ENCODE results near the gene BOLL.

BOLL gene

GRCh38 chr2:197717863-197718262 lies 67.3 kb downstream of the BOLL start:
- 0 out of 2 replicates have a peak, but pooled peaks cover 4% of the 10 kb centered on the region for H3F3A ChIP-seq (ENCODE audit: control insufficient read depth, insufficient read depth)
- H3K4me2 ChIP-seq (ENCODE audit: low read length) = no peak overlapping the region
- H4K20me1 ChIP-seq (ENCODE audit: control insufficient read depth, insufficient read depth, low read depth, low read length) = no peaks in the 10 kb centered on the region
- H3K4me1 ChIP-seq (ENCODE audit: control insufficient read depth, low read length) = no peaks in the 10 kb centered on the region
- peaks cover 13% of the 10 kb centered on the region for H3K79me2 ChIP-seq (ENCODE audit: control insufficient read depth, low read length)
- peaks cover 14% of the 10 kb centered on the region for H3K36me3 ChIP-seq (ENCODE audit: control insufficient read depth, low read length)
- H3K4me3 ChIP-seq (ENCODE audit: low read length) = no peak overlapping the region
- no peaks in the 10 kb centered on the region for H3K9me3 ChIP-seq (ENCODE audit: control insufficient read depth, insufficient read depth, low read length)
- no peaks in the 10 kb centered on the region for H3K27me3 ChIP-seq (ENCODE audit: control insufficient read depth, low read length)
- H3K9me2 ChIP-seq (replicated peaks; ENCODE audit: control insufficient read depth, low read length) = no peaks in the 10 kb centered on the region
- TF ChIP-seq CTCF (IDR thresholded peaks at IDR 0.05; ENCODE audit: low read depth, low read length, poor library complexity, severe bottlenecking) = no peak
- TF ChIP-seq EZH2phosphoT487 (IDR thresholded peaks at IDR 0.05; ENCODE audit: borderline replicate concordance, low read length) = no peak
- H3K27ac ChIP-seq (ENCODE audit: low read depth, low read length) = no peak overlapping the region

- H3K9me2 ChIP-seq (replicated peaks; ENCODE audit: control insufficient read depth, low read length) = no peaks in the 10 kb centered on the region
- no peak for TF ChIP-seq EZH2phosphoT487 (IDR thresholded peaks at IDR 0.05; ENCODE audit: borderline replicate concordance, low read length)
- TF ChIP-seq CTCF (IDR thresholded peaks at IDR 0.05; ENCODE audit: low read depth, low read length, poor library complexity, severe bottlenecking) = no peak
- H3K36me3 ChIP-seq (ENCODE audit: control insufficient read depth, low read length) = peaks cover 48% of the 10 kb centered on the region
- H3K27me3 ChIP-seq (ENCODE audit: control insufficient read depth, low read length) = no peaks in the 10 kb centered on the region
- peaks cover 7% of the 10 kb centered on the region for H4K20me1 ChIP-seq (ENCODE audit: control insufficient read depth, insufficient read depth, low read depth, low read length)
- no peak overlapping the region for H3K27ac ChIP-seq (ENCODE audit: low read depth, low read length)
- no peak overlapping the region for H3K4me3 ChIP-seq (ENCODE audit: low read length)
- H3K4me1 ChIP-seq (ENCODE audit: control insufficient read depth, low read length) = peaks cover 29% of the 10 kb centered on the region
- H3K9me3 ChIP-seq (ENCODE audit: control insufficient read depth, insufficient read depth, low read length) = no peaks in the 10 kb centered on the region
- H3F3A ChIP-seq (ENCODE audit: control insufficient read depth, insufficient read depth) = 0 out of 2 replicates have a peak, but pooled peaks cover 4% of the 10 kb centered on the region
- peaks cover 51% of the 10 kb centered on the region for H3K79me2 ChIP-seq (ENCODE audit: control insufficient read depth, low read length)
- no peak overlapping the region for H3K4me2 ChIP-seq (ENCODE audit: low read length)
Observed at GRCh38 chr2:197713271-197713670, 71.8 kb downstream of the BOLL start.

GRCh38 chr2:197711578-197711977 lies 73.5 kb downstream of the BOLL start:
- Histone ChIP-seq H3K4me3 (ENCODE audit: low read length) (no peak overlapping the region), H3K9me2 (replicated peaks; ENCODE audit: control insufficient read depth, low read length) (no peaks in the 10 kb centered on the region), H3K36me3 (ENCODE audit: control insufficient read depth, low read length) (peaks cover 61% of the 10 kb centered on the region), H3K79me2 (ENCODE audit: control insufficient read depth, low read length) (peaks cover 68% of the 10 kb centered on the region), H3K4me1 (ENCODE audit: control insufficient read depth, low read length) (peaks cover 35% of the 10 kb centered on the region), H3K4me2 (ENCODE audit: low read length) (no peak overlapping the region; the same call in 1 of the 2 replicates), H3K27me3 (ENCODE audit: control insufficient read depth, low read length) (no peaks in the 10 kb centered on the region), H3F3A (ENCODE audit: control insufficient read depth, insufficient read depth) (0 out of 2 replicates have a peak, but pooled peaks cover 7% of the 10 kb centered on the region), H4K20me1 (ENCODE audit: control insufficient read depth, insufficient read depth, low read depth, low read length) (peaks cover 17% of the 10 kb centered on the region), H3K27ac (ENCODE audit: low read depth, low read length) (no peak overlapping the region), H3K9me3 (ENCODE audit: control insufficient read depth, insufficient read depth, low read length) (no peaks in the 10 kb centered on the region)
- TF ChIP-seq EZH2phosphoT487 (IDR thresholded peaks at IDR 0.05; ENCODE audit: borderline replicate concordance, low read length) (no peak), CTCF (IDR thresholded peaks at IDR 0.05; ENCODE audit: low read depth, low read length, poor library complexity, severe bottlenecking) (no peak)

All from DOHH2 (cell line).